NCI-H446 (cell line): ENCODE results near the gene IZUMO1.

Experiments
- DNase-seq, 2 experiments: peaks; one replicate each; lab custom pipeline; 2025; lab: John Stamatoyannopoulos, UW

Gene IZUMO1

DNA sequence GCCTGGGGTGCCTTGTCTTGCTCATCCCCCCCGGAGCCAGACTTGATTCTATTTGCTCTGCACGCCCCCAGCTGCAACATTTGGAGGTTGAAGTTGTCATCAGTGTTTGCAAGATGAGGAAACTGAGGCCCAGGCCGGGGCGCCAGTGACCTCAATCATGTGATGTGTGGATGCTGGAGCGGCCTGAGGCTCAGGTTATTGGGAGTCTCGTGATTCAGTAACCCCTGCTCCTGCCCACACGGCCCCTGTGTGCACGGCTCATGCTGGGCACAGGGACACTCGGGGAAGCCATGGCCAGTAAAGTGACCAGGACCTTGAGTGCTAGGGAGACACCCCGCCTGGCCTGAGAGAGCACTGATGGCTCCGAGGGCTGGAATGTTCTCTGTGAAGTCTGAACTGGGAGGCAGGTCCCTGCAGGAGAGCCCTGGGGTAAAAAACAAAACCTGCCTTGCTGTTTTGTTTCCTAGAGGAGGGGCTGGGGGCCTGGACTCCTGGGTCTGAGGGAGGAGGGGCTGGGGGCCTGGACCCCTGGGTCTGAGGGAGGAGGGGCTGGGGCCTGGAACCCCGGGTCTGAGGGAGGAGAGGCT is 10.5 kb upstream of the IZUMO1 start:
- DNase-seq, result no peak

GRCh38 chr19:48756686-48757085 is 10.0 kb upstream of the IZUMO1 start:
- no peak for DNase-seq

- no peak for DNase-seq
These were observed 9.5 kb upstream of the IZUMO1 start for GRCh38 chr19:48756212-48756611.

DNA sequence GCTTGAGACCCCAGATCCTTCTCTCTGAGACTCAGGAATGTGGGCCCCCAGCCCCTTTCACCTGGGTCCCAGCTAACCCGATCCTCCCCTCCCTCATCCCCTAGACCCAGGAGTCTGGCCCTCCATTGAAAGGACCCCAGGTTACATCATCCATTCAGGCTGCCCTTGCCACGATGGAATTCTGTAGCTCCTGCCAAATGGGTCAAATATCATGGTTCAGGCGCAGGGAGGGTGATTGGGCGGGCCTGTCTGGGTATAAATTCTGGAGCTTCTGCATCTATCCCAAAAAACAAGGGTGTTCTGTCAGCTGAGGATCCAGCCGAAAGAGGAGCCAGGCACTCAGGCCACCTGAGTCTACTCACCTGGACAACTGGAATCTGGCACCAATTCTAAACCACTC is 9.1 kb upstream of the IZUMO1 start:
- no peak for DNase-seq

GRCh38 chr19:48755084-48755641 is 8.5 kb upstream of the IZUMO1 start, which contains the start of gene FGF21:
Gene FGF21, plus strand, starts transcription at chr19:48755524. Its CDS starts 713 bp downstream, at chr19:48756237.
- peak in 1 of 2 experiments; percentile 22 for DNase-seq

DNA sequence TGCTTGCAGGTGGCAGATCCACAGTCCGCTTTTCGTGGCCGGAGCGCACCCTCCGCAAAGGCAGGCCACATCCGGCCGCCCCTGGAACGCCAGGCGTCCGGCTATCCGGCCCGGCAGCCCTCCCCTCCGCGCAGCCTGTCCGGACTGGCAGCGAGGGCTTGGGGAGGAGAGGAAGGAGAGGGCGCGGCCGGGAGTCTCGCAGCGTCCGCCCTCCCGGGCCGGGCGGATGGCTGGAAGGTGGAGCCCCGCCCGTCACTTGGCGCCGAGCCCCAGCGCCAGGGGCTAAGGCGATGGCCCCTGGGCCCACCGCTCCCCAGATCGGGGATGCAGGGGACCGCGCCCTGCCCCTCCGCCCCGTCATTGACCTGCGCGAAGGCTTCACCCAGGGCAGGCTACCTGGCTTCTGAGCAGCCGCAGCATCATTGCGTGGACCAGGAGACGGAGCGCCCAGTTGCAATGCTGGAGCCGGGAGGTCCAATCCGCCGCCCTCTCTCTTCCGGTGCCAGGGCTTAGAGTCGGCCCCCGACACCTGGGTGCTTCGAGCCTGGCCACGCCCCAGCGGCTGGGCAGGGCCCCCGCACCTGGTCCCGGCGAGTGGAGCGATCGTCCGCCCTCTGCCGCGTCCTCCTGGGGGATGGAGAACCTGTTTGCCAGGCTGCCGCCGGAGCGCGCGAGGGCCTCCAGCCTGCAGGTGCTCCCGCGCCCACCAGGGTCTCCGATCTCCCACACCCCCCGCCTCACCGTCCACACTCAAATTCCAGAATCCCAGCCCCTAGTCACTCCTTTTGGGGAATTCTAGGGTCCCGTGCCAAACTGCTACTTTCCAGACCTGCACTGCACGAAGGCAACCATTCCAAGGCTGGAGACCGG is 6.0 kb upstream of the IZUMO1 start, which contains the start of gene FUT1:
Gene FUT1 (minus strand): TSS at position 146 of the 870 bp plus-strand sequence. CDS start 1,360 bp downstream, outside the sequence.
- DNase-seq, result no peak

- DNase-seq, result no peak
These were observed 5.3 kb upstream of the IZUMO1 start for GRCh38 chr19:48751845-48752495.

DNA sequence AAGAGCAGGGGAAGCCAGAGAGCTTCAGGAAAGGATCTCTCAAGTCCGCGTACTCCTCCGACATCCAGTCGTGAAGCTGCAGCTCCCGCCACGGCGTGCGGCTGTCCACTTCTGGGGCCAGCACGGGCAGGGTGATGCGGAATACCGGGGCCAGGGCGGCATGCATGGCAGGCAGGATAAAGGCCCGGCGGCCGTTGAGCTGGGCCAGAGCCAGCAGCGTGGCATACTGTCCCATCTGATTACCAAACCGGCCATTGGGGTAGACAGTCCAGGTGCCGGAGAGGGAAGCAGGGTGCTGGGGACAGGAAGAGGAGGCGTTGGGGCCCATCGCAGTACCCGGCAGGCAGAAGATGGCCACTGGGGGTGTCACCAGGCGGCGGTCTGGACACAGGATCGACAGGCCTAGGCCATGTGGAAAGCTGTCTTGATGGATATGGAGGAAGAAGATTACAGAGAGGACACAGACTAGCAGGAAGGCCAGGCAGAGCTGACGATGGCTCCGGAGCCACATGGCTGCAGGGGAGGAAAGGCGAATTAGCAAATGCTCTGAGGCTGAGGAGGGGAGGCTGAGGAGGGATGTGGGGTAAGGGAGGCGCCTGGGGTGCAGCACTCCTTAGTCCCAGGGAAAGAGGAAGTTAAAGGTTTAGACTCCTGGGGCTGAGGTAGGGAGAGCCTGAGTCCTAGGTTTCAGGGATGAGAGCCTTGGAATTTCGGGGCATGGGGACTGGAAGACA is 4.2 kb upstream of the IZUMO1 start:
- DNase-seq, result no peak

DNA sequence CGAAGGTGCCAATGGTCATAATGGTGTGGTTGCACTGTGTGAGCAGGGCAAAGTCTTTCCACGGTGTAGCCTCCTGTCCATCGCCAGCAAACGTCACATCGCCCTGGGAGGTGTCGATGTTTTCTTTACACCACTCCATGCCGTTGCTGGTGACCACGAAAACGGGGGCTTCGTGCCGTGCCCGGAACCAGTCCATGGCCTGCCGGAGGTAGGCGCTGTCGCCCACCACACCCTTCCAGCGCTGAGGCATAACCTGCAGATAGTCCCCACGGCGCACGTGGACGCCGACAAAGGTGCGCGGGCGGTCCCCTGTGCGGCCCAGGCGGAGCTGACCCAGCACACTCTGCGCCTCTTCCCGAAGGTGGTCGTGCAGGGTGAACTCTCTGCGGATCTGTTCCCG is 3.6 kb upstream of the IZUMO1 start:
- DNase-seq, result no peak

DNA sequence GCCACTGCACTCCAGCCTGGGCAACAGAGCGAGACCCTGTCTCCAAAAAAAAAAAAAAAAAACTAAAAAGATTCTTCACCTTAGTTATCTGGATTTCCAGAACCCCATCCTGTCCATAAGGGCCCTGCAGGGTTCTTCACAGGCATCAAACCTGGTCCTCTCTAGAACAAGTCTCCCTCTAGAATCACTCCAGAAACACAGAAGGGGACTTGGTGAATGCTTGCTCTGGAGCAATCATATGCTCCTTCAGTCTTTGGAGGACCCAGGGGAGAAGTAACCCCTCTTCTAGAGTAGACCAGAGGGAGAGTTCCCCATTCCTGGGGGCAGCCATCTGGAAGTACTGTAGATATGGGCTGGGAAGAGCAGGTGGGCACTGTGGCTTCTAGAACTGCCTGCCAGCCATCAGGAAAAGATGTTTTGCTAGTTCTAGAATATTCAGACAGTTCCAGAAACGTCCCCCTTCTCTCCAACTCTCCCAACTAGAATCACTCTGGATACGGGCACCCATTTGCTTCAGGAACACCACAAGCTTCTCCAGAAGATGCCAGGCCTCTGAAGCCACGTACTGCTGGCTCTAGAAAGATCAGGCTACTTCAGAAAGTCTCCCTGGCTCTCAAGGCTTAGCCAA is 3.0 kb upstream of the IZUMO1 start:
- DNase-seq, result no peak

DNA sequence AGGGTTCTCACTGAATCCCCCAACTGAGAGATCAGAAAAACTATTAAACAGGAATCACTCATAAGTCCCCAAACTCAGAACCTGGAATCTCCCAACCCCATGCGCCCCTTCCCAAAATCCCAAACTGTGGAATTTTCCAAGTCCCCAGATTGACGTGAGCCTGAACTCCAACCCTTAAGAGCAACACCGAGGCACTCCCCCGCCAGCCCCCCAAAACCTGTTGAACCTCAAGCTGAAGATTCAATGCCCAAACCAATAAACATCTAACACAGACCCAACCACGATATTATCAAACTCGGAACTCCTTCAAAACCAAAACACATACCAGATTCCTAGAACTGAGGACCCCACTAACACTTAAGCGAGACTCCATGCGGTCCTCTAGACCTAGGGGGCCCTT is 599 bp downstream of the IZUMO1 start:
- no peak for DNase-seq

DNA sequence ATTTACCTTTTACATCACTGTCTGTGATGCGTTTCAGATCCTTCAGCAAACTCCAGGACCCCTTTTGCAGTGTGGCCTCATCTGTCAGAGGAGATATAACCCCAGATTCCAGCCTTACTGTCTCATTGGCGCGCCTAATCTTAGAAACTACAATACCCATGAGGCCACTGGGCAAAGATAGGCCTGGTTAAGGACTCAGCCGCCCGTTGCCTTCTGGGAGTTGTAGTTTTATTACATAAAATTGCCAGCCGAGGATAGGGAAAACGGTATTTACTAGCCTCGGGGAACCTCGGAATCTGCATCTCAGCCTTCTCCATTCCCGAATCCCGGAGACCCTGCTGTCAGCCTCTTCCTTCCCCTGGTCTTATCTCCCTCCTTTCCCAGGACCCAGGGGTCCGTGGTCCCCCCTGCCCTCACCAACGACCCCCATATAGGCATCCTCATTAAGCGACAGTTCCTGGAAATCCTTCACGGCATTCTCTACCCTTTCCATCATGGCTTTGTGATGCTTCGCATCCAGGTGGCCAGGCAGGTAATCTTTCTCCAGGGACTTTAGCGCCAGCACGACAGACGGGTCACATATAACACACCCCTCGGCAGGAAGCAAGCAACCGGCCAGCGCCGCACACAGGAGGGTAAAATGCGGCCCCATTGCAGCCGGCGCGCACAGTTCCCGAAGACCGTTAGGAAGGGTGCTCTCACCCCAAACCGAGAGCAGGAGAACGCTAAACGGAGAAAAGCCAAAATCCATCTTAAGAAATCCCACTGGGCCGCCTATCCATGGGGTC is 1.3 kb downstream of the IZUMO1 start:
- DNase-seq, result peak; percentile 44 to 79

DNA sequence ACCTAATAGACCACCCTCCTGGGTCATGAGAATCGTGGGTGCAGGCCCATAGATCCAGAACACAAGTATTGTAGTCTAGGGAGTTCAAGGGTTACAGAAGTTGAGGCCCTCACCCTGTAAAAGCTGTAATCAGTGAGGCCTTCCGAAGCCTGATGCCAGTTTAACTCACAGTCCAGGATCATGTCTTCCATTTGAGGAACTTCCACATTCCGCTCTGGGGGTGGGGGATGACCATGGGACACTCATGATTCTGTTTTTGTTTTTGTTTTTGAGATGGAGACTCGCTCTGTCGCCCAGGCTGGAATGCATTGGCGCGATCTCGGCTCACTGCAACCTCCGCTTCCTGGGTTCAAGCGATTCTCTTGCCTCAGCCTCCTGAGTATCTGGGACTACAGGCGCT is 4.6 kb downstream of the IZUMO1 start:
- DNase-seq, result no peak

- DNase-seq, result no peak
These were observed 5.3 kb downstream of the IZUMO1 start for GRCh38 chr19:48741129-48741999.

- DNase-seq, result no peak
These were observed 6.3 kb downstream of the IZUMO1 start, which contains the start of gene RASIP1 for GRCh38 chr19:48740164-48740972. Gene RASIP1, minus strand, starts transcription at chr19:48740610. Its CDS starts 328 bp downstream, at chr19:48740282.

- peak in 1 of 2 experiments; percentile 45 for DNase-seq
These were observed 7.1 kb downstream of the IZUMO1 start for GRCh38 chr19:48739404-48740163.

DNA sequence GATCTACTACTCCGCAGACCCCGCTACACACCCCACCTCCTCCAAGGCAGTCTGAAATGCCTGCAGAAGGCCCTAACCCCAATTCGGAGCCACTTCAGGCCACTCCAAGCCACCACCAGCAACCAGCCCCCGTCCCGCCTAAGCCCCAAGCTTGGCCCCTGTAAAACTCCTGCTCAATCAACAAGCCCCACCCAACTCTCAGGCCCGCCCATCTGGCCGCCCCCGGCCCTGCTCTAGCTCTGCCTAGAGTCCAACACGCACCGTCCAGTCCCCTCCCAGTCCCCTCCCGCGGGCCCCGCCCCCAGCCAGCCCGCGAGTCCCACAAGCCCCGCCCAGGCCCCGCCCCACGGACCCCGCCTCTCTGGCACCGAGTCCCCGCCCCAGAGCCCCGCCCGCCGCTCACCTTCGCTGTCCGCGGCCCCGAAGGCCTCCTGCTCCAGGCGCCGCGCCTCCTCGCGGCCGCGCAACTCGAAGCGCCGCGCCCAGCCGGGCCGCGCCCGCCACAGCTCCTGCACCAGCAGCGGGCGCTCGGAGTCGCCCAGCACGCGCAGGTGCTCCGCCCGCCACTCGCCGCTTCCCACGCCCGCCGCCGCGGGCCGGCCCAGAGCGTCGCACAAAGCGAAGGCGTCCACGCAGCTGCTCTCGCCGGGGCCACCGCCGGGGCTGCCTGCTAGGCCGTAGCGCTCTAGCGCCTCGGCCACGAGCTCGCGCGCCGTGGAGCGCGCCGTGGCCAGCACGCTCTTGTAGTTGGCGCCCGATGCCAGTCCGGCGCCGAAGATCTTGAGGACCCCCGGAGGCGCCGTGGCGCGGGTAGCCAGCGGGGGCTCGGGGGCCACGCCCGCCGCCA is 7.9 kb downstream of the IZUMO1 start:
- peak; percentile 73 to 98 for DNase-seq
